UCSD-AML1 (cell line): Measurements from ENCODE around the gene TMPO.
"Not testable (repeated sequence)": the region's sequence is repeated elsewhere in the genome, so short reads cannot be mapped to it uniquely, and the experiment has no call there.

ENCODE experiments used
- DNase-seq: peaks from one replicate; lab custom pipeline; 2025; ENCODE audit not compliant: unreplicated experiment; lab: John Stamatoyannopoulos, UW

The TMPO gene

GRCh38 chr12:98578821-98579220 is 63.4 kb downstream of the TMPO start:
- DNase-seq, result no peak

- DNase-seq, result no peak
Observed at GRCh38 chr12:98579347-98579746, 64.0 kb downstream of the TMPO start.

- DNase-seq, result no peak
Observed at GRCh38 chr12:98579835-98580234, 64.4 kb downstream of the TMPO start.

- no peak for DNase-seq
Observed at GRCh38 chr12:98580695-98581094, 65.3 kb downstream of the TMPO start.

- no peak for DNase-seq
Observed at GRCh38 chr12:98581101-98581500, 65.7 kb downstream of the TMPO start.

DNA sequence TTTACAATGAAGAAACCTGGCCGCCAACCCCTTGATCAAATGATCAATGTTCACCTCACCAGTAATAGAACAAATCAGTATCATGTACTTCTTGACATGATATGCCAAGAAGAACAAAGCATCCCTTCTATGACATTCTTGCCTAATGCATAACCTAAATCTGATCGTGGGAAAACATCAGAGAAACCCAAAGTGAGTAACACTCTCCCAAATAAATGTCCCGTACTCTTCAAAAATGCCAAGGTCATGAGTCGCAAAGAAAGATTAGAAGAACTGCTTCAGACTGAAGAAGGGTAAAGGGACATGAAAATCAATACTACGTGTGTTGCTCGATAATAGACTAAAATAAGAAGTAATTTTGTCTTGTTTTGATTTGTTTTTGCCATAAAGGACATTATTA is 66.7 kb downstream of the TMPO start:
- no peak for DNase-seq

GRCh38 chr12:98587084-98587483 is 71.7 kb downstream of the TMPO start:
- no peak for DNase-seq

DNA sequence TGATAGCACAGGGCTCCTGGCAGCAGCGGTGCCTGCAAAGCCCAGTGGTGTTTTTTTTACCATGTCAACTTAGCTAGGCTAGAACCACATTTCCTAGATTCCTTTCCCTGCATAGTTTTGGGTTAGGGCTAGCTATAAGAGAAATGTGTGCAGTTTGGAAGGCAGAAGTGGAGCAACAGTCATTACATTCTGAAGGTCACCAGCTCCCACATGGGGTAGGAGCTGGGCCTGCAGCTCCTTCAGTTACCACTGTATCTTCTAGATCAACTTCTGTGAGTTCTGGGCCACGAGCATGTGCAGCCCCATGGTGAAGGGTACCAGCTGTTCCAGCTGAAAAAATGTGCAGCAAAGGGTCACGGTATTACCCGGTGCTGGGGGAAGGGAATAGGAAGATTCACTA is 75.8 kb downstream of the TMPO start:
- DNase-seq, result peak; percentile 14

- DNase-seq, result no peak
Observed at GRCh38 chr12:98592825-98593322, 77.5 kb downstream of the TMPO start.

DNA sequence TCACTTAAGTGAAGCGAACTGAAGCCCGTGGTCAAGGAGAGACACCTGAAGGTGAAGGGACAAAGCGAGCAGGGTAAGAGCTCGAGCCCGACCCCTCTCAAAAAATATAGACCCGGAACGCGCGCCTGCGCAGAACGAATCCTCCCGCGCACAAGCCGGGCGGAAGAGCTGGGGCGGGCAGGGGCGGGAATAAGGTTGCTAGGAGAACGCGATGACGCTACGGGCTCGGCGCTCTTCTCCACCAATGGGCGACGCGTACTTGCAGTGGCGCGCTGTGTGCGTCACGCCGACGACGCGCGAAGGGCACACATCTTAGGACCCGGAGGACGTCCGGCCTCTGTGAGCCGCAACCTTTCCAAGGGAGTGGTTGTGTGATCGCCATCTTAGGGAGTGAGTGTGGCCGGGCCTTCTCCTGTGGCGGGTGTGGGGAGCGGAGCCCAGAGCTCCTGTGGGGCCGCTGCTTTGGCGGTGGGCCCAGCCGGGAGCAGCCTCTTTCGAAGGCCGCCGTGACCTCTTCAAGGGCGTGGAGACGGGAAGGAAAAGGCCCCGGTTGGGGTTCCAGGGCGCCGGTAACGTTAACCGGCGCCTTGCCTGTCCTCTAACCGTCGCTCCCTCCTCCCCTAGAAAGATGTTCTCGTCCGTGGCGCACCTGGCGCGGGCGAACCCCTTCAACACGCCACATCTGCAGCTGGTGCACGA is 78.1 kb downstream of the TMPO start, which contains the start of gene SLC25A3:
SLC25A3 (plus strand) TSS at position 336 of the 699 bp plus-strand sequence; CDS start at position 629, 293 bp downstream.
- peak; percentile 98 for DNase-seq

DNA sequence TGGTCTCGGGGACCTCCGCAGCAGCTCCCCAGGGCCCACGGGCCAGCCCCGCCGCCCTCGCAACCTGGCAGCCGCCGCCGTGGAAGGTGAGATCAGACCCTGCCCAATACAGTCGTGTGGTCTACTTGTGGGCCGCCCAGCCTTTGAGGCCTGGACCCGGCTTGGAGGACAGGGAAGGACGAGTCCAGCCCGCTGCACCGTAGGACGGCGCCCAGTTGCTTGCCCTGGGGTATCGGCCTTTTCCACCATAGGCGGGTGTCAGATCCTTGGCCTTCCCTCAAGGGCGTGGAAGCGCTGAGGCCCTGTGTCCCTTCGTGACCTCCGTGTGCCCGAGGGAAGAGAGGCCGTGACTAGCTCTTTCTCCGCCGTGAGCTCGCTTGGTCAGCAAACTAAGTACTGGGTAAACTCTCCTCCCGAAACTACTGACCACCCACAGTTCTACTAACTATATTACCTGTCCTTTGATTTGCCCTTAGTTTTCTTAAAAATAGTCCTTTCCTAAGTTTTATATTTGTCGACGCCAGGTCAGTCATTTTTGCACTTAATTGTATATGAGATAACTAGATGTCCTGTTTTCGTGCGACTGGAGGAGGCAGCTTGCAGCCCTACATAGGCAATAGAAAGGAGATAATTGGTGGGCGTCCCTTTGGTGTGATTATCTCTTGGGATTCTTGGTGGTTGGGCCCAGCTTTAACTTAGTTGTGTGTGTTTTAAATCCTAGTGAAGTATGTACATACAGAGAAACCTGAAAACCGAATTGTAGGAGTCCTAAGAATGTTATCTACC is 78.9 kb downstream of the TMPO start:
- peak; percentile 42 for DNase-seq

- DNase-seq, result no peak
Observed at GRCh38 chr12:98595243-98595988, 80.0 kb downstream of the TMPO start.

- DNase-seq, result not testable (repeated sequence)
Observed at GRCh38 chr12:98597313-98597712, 81.9 kb downstream of the TMPO start.
